Calu3 (cell line): ENCODE results near the gene CCR9. TPM values are rescaled to one million over a fixed set of nuclear protein-coding genes. Genes with fewer than 3 reads are reported as not detected.

Experiments used
- BruUV-seq: library from RNA; stranded (reverse); fragments of 400-500 nt; replicated peaks from 2 replicates; lab custom pipeline; 2021; lab: Mats Ljungman, UMichigan
- CTCF ChIA-PET: fragments of 300-600 bp; sonication (Branson Sonifier 250); formaldehyde crosslinking; loops from one replicate; lab custom pipeline; 2022; ENCODE audit warnings: antibody characterized with exemption; lab: Charles Lee
- DNase-seq: peaks from one replicate; pipeline ENCODE4 v3.0.0; 2022
- H3K27ac Mint-ChIP-seq: one replicate; pipeline ENCODE4 v1.8.0; 2022; ENCODE audit warnings: mixed read lengths; ENCODE audit not compliant: unreplicated experiment
- H3K27me3 Mint-ChIP-seq: one replicate; pipeline ENCODE4 v1.8.0; 2022; ENCODE audit warnings: mixed read lengths; ENCODE audit not compliant: unreplicated experiment
- H3K36me3 Mint-ChIP-seq: one replicate; pipeline ENCODE4 v1.8.0; 2022; ENCODE audit warnings: mild to moderate bottlenecking, moderate library complexity, mixed read lengths; ENCODE audit not compliant: insufficient read depth, unreplicated experiment
- H3K4me1 Mint-ChIP-seq: one replicate; pipeline ENCODE4 v1.8.0; 2022; ENCODE audit warnings: mild to moderate bottlenecking, low read depth, mixed read lengths; ENCODE audit not compliant: unreplicated experiment
- H3K4me3 Mint-ChIP-seq: one replicate; pipeline ENCODE4 v1.8.0; 2022; ENCODE audit warnings: mild to moderate bottlenecking, low read depth, moderate library complexity, mixed read lengths; ENCODE audit not compliant: unreplicated experiment
- H3K9me3 Mint-ChIP-seq: one replicate; pipeline ENCODE4 v1.8.0; 2022; ENCODE audit warnings: low read depth, mixed read lengths; ENCODE audit not compliant: unreplicated experiment
- intact Hi-C: fragments of 100-400 bp; cut with micrococcal nuclease; formaldehyde crosslinking; loops from one replicate; pipeline ENCODE4 v1.10.0; 2022; ENCODE audit not compliant: unreplicated experiment
- total RNA-seq: library from RNA; stranded (reverse); gene quantifications from 2 replicates; pipeline ENCODE4 v1.2.3, GENCODE V29; 2022
- TF ChIP-seq, protein P1 (sequence below): fragments of 200-600 bp; IDR thresholded peaks from one replicate; pipeline ENCODE4 v1.8.0; 2022; ENCODE audit warnings: antibody characterized with exemption; ENCODE audit not compliant: unreplicated experiment

Gene CCR9
- total RNA-seq, 1 experiment from 2014 or later = not detected

DNA sequence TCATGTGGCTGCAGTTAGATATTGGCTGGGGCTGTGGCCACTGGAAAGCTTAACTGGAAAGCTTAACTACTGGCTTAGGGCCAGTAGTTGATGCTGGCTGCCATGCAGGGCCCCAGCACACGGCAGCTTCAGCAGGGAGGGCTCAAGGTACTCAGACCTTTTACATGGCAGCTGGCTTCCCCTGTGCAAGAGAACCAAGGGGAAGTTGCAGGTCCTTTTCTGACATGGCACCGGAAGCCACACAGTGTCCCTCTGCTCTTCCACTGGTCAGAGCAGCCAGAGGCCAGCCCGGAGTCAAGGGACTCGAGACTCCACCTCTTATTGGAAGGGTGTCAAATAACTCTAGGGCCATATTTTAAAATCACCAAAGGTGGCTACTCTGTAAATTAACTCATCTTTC is 24.5 kb downstream of the CCR9 start:
- CTCF ChIA-PET = no interaction called here
- intact Hi-C loops = no loop called here
- H3K27me3 Mint-ChIP-seq = no peaks in the 10 kb centered on the region
- TF ChIP-seq, protein P1, sequence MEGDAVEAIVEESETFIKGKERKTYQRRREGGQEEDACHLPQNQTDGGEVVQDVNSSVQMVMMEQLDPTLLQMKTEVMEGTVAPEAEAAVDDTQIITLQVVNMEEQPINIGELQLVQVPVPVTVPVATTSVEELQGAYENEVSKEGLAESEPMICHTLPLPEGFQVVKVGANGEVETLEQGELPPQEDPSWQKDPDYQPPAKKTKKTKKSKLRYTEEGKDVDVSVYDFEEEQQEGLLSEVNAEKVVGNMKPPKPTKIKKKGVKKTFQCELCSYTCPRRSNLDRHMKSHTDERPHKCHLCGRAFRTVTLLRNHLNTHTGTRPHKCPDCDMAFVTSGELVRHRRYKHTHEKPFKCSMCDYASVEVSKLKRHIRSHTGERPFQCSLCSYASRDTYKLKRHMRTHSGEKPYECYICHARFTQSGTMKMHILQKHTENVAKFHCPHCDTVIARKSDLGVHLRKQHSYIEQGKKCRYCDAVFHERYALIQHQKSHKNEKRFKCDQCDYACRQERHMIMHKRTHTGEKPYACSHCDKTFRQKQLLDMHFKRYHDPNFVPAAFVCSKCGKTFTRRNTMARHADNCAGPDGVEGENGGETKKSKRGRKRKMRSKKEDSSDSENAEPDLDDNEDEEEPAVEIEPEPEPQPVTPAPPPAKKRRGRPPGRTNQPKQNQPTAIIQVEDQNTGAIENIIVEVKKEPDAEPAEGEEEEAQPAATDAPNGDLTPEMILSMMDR = no peak
- DNase-seq = no peak
- H3K4me1 Mint-ChIP-seq = no peaks in the 10 kb centered on the region
- H3K36me3 Mint-ChIP-seq = no peaks in the 10 kb centered on the region
- BruUV-seq = no TSS peak
- no peak overlapping the region for H3K27ac Mint-ChIP-seq
- no peaks in the 10 kb centered on the region for H3K9me3 Mint-ChIP-seq
- no peak overlapping the region for H3K4me3 Mint-ChIP-seq

DNA sequence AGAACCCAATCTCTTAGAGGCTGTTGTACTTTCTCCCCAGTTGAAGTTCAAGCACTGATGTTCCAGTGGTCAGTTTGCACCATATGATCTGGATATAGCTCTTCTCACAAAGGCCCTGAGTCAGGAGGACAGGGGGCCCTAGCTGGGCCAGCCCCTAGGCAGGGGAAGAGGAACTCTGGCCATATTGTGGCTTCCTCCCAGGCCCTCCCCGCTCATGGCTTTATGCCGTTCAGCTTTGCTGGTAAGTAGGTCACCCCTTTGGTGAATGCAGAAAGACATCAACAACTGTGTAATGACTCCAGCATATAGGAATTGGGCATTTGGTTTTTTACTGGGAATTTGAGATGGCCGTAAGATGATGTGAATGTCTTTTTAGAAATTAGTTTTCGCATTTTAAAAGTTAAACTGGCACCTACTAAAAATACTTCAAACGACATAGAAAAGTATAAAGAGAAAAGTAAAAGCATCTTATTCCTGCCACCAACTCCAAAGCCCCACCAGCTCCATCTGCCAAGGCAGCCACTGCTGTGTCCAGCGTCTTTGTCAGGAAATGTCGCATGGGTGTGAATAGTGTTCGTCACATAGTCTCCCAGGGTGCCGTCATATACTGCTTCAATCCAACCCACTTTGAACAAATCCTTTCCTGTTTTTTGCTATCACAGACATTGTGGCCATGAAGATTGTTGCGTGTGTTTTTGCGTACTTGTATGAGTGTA is 25.3 kb downstream of the CCR9 start:
- Mint-ChIP-seq H3K27me3 (no peaks in the 10 kb centered on the region), H3K9me3 (no peaks in the 10 kb centered on the region), H3K27ac (no peak overlapping the region), H3K4me3 (no peak overlapping the region), H3K4me1 (no peaks in the 10 kb centered on the region), H3K36me3 (no peaks in the 10 kb centered on the region)
- TF ChIP-seq, protein P1 = no peak
- CTCF ChIA-PET = no interaction called here
- intact Hi-C loops = no loop called here
- no TSS peak for BruUV-seq
- DNase-seq = no peak

DNA sequence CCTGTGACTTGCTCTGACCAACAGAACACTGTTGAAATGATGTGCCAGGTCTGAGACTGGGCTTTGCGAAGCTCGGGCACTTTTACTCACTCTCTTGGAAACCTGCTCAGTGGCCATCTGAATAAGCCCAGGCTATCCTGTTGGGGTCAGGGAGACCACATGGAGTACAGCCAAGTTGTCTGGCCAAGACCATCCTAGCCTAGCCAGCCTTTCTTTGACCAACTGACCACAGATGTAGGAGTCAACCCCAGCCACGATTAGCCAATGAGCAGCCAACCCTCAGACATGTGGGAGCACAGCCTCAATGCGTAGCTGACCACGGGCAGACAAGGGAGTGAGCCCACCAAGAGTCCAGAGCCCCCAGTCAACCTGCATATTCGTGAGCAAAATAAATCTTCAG is 26.1 kb downstream of the CCR9 start:
- no peak for DNase-seq
- CTCF ChIA-PET = no interaction called here
- H3K27ac Mint-ChIP-seq = no peak overlapping the region
- H3K4me3 Mint-ChIP-seq = no peak overlapping the region
- H3K4me1 Mint-ChIP-seq = no peaks in the 10 kb centered on the region
- no peaks in the 10 kb centered on the region for H3K9me3 Mint-ChIP-seq
- TF ChIP-seq, protein P1 = no peak
- no peaks in the 10 kb centered on the region for H3K27me3 Mint-ChIP-seq
- BruUV-seq = no TSS peak
- no peaks in the 10 kb centered on the region for H3K36me3 Mint-ChIP-seq
- intact Hi-C loops = no loop called here

DNA sequence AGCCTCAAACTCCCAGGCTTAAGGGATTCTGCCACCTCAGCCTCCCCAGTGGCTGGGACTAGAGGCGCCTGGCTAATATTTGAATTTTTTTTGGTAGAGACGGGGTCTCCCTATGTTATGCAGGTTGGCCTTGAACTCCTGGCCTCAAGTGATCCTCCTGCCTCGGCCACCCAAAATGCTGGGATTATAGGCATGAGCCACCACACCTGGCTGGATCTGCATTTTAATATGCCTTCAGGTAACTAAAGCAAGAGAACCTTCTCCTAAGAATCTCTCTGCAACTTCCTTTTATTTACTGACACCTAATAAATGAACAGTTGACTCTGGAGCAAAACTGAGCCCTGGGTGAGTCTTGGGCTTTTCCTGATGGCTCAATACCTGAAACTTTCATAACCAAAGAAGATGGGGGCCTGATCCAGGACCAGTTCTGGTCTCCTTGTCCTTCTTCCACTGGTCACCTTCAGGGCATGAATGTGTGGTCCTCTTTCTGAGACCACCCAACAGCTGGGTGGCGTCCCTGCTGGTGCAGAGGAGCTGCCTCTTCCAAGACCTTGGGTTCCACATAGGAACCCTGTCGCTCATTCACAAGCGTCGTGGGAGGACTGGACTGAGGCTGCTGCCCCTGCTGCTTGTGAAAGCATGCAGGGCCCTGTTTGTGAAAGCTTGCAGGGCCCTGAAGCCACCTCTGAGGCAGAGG is 28.2 kb downstream of the CCR9 start:
- CTCF ChIA-PET = no interaction called here

More for the DNA sequence above, 28.2 kb downstream of the CCR9 start:
- TF ChIP-seq, protein P1 = no peak
- no peaks in the 10 kb centered on the region for H3K36me3 Mint-ChIP-seq
- DNase-seq = no peak
- H3K4me3 Mint-ChIP-seq = no peak overlapping the region
- no peaks in the 10 kb centered on the region for H3K4me1 Mint-ChIP-seq
- no TSS peak for BruUV-seq
- H3K27ac Mint-ChIP-seq = no peak overlapping the region
- H3K27me3 Mint-ChIP-seq = no peaks in the 10 kb centered on the region
- intact Hi-C loops = no loop called here
- H3K9me3 Mint-ChIP-seq = no peaks in the 10 kb centered on the region
